NCI-H510A (cell line): ENCODE measurements around the gene PUM1.
A peak's percentile ranks its signal among the peaks of the same experiment; 100 is the strongest.

Experiments
- DNase-seq: peaks from one replicate; lab custom pipeline; 2025; lab: John Stamatoyannopoulos, UW

PUM1 gene

DNA sequence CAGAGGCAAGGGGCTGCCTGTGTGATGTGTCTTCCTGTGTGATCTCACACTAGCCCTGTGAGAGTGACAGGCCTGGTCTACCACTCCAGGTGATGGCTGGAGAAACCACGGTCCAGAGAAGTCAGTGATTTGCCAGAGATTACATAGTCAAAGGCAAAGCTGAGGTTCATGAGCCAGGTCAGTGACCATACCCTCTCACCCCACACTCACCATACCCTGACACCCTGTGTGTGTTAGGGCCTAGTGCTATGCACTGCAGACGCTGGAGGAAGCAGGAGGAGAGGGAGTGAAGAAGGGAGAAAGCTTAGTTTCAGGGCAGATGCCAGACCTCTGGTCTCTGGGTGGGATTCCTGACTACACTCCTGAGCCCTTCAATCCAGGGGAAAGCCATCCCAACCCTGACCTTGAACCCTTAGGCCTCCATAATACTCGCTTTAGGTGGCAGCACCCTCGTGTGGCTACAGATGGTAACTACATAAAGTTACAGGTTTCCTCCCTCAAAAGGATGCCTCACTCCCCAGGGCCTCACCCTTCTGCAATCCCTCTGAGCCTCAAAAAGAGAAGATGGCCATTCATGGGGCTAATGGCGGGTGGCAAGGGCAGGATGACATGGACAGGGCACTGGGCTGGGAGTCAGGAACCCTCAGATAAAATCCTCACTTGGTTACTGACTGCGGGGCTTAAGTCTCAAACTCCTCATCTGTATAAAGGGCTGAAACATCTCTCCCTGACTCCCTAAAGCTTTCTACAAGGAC is 136.2 kb downstream of the PUM1 start:
- DNase-seq: no peak

DNA sequence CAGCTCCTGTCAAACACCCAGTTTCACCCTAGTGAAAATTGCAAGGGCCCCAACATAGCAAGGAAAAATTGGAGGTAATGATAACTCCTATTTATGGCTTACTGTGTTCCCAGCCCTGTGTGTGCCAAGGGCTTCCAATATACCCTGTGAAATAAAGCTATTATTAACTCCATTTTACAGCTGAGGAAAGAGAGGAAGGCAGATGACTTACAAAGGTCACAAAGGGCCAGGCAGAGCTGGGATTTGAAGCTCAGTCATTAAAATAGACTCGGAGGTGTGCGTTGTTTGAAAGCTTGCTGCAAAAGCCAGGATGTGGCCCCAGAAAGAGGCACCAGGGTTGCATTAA is 136.8 kb downstream of the PUM1 start:
- DNase-seq: no peak

DNA sequence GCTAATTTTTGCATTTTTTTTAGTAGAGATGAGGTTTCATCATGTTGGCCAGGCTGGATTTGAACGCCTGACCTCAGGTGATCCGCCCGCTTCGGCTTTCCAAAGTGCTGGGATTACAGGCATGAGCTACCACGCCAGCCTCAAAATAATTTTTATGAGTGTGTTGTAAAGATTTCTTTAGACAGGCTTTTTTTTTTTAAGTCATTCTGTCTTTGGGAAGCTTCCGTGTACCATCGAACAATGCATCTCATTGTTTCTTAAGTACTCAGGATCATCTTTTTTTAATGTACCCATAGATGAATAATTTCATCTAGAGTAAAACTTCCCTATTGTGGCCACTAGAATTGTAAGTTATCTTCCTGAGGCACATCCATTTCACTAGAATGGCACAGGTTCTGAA is 137.3 kb downstream of the PUM1 start:
- no peak for DNase-seq

DNA sequence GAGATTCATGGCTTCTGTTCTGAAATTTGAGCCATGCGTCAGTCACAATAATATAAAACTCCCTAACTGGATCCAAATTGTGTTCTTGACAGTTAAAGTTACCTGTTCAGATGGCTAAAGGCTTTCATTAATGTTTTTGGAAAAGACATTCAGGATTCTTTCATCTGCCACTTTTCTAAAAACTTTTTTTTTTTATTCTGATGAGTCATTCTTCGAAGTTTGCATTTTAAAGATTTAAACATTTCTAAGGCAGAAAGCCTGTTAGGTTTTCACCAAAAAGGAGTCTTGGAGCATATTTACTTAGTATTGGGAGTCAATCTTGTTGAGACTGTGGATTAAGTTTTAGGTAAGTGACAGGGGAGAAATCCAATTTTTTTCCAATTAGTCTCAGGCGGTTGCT is 138.1 kb downstream of the PUM1 start:
- DNase-seq: no peak

DNA sequence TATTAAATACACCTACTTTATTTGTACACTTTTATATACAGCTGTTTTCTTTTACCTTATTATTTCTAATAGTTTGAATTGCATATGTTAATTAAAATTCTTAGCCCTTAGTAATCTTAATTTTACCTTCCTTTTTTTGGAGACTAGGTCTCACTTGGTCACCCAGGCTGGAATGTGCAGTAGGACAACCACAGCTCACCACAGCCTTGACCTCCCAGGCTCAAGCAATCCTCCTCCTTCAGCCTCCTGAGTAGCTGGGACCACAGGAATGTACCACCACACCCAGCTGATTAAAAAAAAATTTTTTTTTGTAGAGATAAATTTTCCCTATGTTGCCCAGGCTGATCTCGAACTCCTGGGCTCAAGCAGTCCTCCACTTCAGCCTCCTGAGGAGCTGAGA is 141.9 kb downstream of the PUM1 start:
- no peak for DNase-seq

DNA sequence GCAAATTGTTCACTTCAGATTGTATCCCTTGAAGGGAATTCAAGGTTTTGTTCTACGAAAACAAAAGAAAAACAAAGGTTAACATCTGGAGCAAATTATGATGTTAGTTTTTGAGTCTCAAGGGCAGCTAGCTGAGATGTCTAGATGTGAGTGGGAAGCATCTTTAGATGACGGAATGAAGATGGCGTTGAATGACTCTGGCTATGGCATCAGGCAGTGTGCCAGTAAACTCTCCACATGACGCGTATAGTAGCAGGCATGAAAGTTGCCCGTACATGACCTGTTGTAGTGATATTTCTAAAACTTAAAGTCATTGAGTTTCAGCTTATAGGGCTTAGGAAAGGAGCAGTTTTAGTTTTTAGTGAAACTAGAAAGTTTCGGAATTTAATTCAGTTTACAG is 144.7 kb downstream of the PUM1 start:
- DNase-seq: no peak

DNA sequence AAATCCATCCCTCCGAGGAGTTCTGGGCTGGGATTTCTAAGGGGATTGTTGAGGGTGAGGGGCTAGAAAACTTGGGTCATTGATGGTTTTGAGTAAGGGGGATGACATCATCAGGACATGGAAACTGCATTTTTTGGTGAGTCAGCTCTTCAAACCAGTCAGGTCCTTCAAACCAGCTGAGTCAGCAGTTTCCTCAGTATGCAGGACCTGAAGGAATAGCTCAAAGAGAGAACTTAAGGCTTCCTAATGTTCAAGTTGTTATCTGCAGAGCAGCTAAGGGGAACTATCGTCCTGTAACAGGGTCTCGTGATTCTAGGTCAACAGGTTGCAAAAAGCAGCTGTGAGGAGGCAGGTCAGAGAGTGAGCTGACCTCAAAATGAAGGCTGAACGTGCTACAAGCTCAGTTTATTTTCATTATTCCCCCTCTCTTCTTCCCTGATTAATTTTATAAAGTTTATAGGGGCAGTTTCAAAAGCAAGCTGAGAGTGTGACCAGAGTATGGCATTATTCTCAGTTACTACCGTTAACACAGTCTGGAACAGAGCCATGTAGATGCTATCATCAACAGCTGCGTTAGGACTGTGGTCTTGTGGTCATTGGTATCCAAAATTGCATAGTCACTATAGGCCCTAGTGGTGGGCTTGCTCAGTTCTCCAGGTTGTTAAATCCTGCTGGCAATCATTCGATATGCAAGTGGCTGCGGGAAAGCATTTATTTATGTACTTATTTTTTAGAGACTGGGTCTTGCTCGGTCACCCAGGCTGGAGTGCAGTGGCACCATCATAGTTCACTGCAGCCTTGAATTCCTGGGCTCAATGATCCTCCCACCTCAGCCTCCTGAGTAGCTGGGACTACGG is 146.3 kb downstream of the PUM1 start:
- DNase-seq: no peak

DNA sequence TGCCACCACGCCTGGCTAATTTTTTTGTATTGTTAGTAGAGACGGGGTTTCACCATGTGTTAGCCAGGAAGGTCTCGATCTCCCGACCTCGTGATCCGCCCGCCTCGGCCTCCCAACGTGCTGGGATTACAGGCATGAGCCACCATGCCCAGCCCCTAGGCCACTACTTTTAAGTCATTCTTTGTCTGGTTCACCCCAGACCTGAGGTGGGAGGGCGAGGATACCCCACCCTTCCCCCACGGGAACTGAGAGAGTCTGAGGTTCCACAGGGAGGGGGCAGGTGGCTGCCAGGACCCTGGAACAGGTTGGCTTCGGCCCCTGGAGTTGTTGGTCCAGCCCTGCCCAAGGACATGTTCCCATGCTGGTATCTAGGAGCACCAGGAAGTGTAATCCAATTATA is 149.2 kb downstream of the PUM1 start:
- no peak for DNase-seq

DNA sequence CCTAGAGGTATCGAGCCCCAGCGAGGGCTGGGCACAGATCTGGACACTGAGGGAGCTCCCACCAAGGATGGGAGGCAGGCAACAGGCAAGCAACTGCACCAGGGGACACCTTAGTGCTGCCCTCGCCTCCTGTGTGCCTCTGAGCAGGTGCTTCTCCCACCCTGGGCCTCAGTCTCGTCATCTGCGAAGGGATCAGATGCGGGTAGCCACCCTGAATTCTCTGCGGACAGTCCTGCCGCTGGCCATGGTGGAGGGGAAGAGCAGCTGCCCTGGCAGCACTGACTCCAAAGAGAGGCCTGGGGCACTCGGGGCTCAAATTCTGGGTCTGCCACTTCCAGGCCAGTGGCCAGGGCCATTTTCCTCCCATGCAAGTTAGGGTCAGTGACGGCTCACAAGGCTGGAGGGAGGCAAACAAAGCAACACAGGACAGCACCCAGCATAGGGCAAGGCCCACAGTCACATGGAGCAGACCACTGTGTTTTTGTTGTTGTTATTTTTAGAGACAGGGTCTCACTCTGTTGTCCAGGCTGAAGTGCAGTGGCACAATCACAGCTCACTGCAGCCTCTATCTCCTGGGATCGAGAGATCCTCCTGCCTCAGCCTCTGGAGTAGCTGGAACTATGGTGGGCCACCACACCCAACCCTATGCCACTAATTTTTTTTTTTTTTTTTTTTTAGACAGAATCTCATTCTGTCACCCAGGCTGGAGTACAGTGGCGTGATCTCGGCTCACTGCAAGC is 149.9 kb downstream of the PUM1 start:
- DNase-seq: no peak

DNA sequence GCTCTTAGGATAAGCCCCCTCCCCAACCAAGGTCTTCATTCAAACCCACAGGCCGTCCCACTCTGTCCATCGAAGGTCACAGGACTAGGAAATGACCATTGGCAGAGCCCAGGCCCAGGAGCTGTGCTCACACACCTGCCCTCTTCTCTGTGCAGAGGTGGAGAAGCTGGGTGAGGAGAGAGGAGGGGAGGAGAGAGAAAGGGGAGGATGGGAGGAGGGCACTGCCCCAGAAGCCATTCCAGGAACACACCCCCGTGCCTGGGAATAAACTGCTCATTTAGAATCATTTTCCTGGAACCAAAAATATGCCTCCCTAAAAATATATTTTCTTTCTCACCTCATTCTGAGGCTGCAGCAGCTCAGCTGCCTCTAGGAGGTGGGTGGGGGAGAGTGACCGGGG is 150.6 kb downstream of the PUM1 start:
- DNase-seq: no peak

DNA sequence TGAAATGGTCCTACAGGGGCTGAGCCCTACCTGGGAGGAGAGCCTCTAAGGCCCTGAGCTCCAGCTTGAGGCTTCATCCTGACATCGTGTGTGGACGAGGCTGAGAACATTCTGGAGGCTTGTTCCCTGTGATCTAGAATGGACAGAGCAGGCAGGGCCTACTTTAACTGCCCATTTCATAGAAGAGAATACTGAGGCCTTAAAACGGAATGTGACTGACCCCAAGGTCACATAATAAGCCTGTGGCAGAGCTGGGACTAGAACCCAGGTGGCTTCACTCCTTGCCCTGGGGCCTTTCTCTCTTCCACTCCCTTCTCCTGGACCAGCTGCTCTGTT is 151.0 kb downstream of the PUM1 start:
- DNase-seq: no peak

DNA sequence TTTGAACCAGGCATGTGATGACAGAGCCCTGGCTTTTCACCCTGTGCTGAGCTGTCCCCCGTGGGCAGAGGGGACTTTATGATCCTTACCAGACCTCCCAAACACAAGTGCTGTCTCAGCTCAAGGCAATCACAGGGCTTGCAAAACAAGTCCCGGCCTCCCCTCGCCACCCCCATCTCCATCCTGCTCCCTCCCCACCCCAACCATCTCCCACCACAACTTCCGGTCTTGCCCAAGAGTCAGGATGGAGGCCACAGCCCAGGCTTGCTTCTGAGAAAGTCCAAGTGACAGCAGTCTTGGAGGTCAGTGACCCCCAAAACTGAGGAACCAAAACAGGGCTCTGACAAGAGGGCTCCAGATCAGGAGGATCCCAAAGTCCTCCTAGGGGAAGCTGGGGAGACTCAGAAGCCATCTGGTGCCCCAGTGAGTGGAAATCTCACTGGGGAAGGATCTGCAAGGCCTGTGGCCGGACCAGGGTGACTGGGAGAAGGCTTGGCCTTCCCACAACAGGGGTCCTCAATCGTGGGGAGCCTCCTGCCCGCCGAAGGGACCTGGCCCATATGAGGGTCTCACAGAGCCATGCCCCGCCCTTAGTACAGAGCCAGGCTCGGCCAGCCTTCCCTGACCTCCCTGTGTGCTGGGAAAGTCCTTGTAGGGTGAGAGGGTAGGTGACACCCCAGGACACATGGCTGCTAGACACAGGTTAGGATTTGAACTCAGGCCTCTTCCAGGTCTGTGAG is 152.4 kb downstream of the PUM1 start:
- DNase-seq: no peak

DNA sequence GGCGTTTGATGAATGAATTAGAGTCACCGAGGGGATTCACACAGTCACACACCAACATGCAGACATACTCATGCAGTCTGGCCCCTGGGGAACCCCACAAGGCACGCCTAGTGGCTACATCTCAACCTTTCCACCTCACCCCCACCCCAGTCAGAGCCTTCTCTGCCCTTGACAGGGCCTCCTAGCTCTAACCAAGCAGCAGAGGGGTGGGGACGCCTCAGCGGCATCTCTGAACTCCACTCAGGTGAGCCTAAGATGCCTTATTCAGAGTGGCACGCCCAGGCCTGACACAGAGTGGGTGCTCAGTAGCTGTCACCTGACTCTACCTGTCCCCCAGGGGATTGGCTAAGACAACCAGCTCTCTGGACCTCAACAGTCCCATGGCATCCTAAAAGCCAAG is 153.3 kb downstream of the PUM1 start:
- DNase-seq: no peak

DNA sequence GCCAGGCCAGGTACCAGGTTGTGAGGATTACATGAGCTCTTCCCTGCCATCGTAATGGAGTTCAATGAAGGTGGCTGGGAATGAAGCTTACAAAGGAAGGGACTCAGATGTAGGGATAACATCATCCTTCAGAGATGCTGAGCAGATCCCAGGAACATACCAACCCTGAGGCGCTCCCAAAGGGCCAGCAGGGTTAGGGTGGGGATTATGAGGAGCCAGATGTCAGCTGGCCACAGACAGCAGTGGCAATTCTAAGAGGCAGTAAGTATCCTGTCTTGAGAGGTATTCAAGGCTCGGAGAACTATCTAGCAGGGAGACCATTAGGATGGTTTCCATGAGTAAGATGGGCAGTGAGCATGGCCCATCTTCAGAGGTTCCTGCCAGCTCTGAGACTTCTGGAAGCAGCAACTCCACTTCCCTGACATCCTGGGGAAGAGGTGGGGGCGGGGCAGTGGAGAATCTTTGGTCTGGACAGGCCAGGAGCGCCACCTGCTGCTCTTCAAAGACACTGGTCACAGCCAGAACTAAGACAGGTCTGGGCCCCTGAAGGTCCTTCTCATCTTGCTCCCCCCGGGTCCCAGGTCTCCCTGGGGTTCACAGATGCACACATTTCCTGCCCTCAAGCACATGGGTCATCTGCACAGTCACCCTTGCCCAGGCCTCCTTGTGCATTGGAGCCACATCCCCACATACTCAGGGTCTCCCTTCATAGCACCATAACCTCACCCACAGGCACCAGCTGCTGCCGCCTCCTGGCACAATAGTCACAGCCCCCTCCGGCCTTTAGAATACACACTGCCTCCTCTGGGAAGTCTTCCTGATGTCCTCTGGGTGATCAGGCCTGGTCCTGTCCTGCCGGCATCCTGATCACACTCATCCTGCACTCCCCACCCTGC is 154.2 kb downstream of the PUM1 start:
- DNase-seq: peak; percentile 57

DNA sequence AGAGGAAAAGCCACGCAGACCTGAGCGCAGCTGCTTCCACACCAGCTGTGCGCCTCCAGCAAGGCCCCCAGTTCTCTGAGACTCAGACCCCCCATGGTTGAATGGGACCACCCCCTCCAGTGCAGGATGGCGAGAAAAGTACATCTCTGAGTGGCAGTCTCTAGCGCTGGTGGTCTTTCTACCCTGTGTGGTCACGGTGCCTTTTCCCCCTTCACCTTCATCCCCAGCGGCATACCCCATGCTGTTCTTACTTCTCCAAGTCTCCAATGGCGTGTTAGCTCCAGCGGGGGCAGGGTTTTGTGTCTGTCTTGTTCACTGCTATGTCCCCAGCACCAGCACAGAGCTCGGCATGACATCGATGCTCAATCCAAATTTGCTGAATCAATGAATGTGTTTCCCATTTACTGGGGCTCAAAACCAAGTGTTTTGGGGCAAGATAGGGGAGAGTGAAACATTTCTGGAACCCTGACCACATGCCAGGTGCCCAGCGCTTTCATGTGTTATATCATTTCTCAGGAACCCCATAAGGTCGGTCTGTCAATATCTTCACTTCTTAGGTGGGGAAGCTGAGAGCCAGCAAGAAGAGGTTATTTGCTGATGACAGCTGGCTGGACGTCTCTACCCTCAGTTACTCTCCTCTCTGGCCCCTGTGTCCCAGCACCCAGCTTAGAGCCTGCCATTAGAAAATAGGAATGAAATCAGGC is 156.0 kb downstream of the PUM1 start:
- no peak for DNase-seq

DNA sequence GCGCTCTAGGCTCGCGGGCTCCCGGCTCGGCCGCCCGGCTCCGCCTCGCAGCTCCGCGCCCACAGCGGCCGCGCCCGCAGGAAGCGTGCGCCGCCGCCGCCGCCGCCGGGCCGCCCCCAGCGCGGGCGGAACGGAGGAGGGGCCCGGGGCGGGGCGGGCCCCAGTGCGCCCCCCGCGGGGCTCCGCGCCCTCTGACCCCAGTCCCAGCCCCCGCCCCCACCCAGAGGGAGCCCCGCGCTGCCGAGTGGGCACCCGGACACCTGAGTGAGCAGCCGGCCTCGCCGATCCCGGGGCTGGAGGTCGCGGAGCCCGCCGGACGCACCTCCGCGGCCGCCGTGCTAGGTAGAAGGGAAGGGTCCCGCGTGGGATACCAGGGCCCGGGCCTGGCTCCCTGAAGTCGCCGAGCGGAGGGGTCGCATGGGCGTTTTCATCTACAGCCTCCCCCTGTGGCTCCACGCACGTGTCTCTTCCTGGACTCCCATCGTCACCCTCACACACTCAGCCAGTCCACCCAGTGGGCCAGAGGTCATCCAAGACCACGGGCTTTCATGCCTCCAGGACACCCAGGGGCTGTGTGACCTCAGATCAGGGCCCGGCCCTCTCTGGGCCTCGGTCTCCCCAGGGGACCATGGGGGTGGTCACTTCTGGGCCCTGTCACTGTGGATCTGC is 156.7 kb downstream of the PUM1 start, which contains the start of gene SDC3:
SDC3 (minus strand) TSS at position 63 of the 669 bp plus-strand sequence. CDS start 172 bp downstream, outside the sequence.
- no peak for DNase-seq

DNA sequence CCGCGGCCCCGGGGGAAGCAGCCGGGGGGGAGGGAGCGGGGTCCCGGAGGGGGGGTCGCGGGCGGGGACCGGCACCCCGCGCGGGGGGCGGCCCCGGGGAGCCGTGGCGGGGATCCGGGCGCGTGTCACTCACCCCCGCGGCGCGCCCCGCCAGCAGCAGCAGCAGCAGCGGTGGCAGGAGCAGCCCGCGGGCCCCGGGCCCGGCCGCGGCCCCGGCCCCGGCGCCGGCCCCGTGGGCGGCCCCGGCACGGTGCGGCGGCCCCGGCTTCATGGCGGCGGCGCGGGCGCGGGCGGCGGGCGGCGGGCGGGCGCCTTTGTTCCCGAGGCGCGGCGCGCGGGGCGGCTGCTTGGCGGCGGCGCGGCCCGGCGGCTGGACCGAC is 157.2 kb downstream of the PUM1 start:
- no peak for DNase-seq

DNA sequence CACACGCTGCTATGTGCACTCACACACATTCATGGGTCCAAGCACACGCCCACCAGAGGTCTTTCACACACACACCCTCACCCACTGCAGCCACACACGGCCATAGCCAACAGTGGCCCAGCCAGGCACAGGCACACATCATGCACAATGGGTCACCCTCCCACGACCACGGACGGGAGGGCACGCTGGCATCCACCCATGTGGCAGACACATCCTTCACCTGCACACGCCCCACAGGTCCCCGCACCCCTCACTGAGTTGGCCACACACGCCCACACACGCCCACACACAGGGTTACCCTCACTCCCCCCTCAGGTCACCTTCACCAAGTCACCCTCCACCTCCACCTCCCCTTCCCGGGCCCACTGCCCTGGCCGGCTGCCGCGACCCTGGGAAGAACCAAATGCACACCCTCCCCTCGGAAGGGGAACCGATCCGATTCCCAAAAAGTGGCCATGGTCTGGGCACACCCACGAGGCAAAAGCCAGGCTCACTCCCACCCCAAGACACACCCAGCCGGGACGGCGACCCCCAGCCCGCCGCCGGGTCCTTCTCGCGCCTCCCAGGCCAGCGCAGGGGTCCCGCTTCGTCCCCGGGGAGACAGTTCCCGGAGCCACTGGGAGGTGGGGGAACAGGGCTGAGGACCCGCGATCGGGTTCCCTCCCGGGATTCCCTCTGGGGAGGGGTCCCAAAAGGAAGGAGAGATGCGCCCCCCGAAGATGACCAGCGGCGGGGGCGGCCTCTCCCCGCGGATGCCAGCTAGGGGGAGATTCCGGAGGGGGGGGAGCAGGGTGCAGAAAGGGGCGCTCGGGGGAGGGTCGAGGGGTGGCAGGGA is 157.8 kb downstream of the PUM1 start:
- DNase-seq: no peak
